Measurements from ENCODE around the gene BMPR1B.
"Not testable (repeated sequence)": the region's sequence is repeated elsewhere in the genome, so short reads cannot be mapped to it uniquely, and the experiment has no call there.

The BMPR1B gene

GRCh38 chr4:95093936-95094929, 336.5 kb downstream of the BMPR1B start:
- DNase-seq: no peak

GRCh38 chr4:95095348-95095974, 337.7 kb downstream of the BMPR1B start:
- DNase-seq: no peak

GRCh38 chr4:95102162-95102790, 344.5 kb downstream of the BMPR1B start:
- no peak for DNase-seq

GRCh38 chr4:95105112-95105511, 347.4 kb downstream of the BMPR1B start:
- no peak for DNase-seq

- DNase-seq: no peak
Observed at GRCh38 chr4:95105983-95106382, 348.2 kb downstream of the BMPR1B start.

GRCh38 chr4:95106408-95106928, 348.7 kb downstream of the BMPR1B start:
- DNase-seq: no peak

GRCh38 chr4:95107004-95107403, 349.2 kb downstream of the BMPR1B start:
- DNase-seq: no peak

GRCh38 chr4:95107635-95108034, 349.9 kb downstream of the BMPR1B start:
- DNase-seq: no peak

- DNase-seq: no peak
Observed at GRCh38 chr4:95108883-95109421, 351.2 kb downstream of the BMPR1B start.

- DNase-seq: no peak
Observed at GRCh38 chr4:95114521-95114920, 356.8 kb downstream of the BMPR1B start.

GRCh38 chr4:95118497-95118896, 360.7 kb downstream of the BMPR1B start:
- DNase-seq: no peak

- DNase-seq: no peak
Observed at GRCh38 chr4:95120456-95120855, 362.7 kb downstream of the BMPR1B start.

- DNase-seq: no peak
Observed at GRCh38 chr4:95122001-95122400, 364.2 kb downstream of the BMPR1B start.

- DNase-seq: no peak
Observed at GRCh38 chr4:95124906-95125504, 367.2 kb downstream of the BMPR1B start.

GRCh38 chr4:95129031-95129430, 371.3 kb downstream of the BMPR1B start:
- no peak for DNase-seq

GRCh38 chr4:95129821-95130311, 372.1 kb downstream of the BMPR1B start:
- DNase-seq: no peak

- DNase-seq: not testable (repeated sequence)
Observed at GRCh38 chr4:95134016-95134415, 376.3 kb downstream of the BMPR1B start.

GRCh38 chr4:95139424-95139823, 381.7 kb downstream of the BMPR1B start:
- not testable (repeated sequence) for DNase-seq

GRCh38 chr4:95141361-95141760, 383.6 kb downstream of the BMPR1B start:
- DNase-seq: no peak

- DNase-seq: no peak
Observed at GRCh38 chr4:95142932-95143331, 385.2 kb downstream of the BMPR1B start.

GRCh38 chr4:95151255-95151654, 393.5 kb downstream of the BMPR1B start:
- DNase-seq: no peak

- DNase-seq: no peak
Observed at GRCh38 chr4:95153182-95153581, 395.4 kb downstream of the BMPR1B start.

Data from stimulated activated CD4-positive, alpha-beta T cell treated with anti-CD3 and anti-CD28 coated beads, Interleukin-12 subunit alpha, Interleukin-12 subunit beta, amount 100 ng/mL, for 4 hours (primary cell).